ENCODE results near the gene CCDC148. TPM values are rescaled to one million over a fixed set of nuclear protein-coding genes. Genes with fewer than 3 reads are reported as not detected.

Gene CCDC148
- polyA plus RNA-seq, 2 donors: 0.13 to 0.29 TPM

DNA sequence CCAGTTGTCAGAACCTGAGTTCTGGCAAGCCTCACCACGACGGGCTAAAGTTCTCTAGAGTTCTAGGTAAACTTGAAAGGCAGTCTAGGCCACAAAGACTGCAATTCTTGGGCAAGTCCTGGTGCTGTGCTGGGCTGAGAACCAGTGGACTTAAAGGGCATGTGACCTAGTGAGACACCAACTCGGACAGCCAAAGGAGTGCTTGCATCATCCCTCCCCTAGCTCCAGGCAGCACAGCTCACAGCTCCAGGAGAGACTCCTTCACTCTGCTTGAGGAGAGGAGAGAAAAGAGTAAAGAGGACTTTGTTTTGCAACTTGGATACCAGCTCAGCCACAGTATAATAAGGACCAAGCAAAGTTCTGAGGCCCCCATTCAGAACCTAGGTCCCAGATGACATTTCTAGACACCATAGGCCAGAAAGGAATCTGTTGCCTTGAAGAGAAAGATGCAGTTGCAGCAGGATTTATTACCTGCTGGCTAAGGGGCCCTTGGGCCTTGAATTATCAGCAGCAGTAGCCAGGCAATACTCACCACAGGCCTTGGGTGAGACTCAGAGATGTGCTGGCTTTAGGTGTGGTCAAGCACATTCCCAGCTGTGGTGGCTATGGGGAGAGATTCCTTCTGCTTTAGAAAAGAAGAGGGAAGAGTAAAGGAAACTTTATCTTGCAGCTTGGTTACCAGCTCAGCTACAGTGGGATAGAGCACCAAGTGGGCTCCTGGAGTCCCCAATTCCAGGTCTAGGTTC is 303.1 kb downstream of the CCDC148 start:
- no peaks in the 10 kb centered on the region for H3K36me3 ChIP-seq (ENCODE audit: control insufficient read depth in 2 of 2, insufficient read depth in 2 of 2, low read length in 1 of 2)
- H3K4me3 ChIP-seq (ENCODE audit: low read depth in 1 of 2, low read length in 2 of 2): no peak overlapping the region
- H3K4me1 ChIP-seq (ENCODE audit: control insufficient read depth in 2 of 2, insufficient read depth in 2 of 2, low read length in 1 of 2): no peaks in the 10 kb centered on the region
- H3K27me3 ChIP-seq (ENCODE audit: control insufficient read depth in 1 of 2, insufficient read depth in 2 of 2, low read length in 2 of 2): no peaks in the 10 kb centered on the region
- peaks cover 0 to 6% of the 10 kb centered on the region in 2 donors for H3K9me3 ChIP-seq (ENCODE audit: control insufficient read depth in 2 of 2, insufficient read depth in 1 of 2, low read depth in 1 of 2, low read length in 1 of 2)
- WGBS, 2 donors: 79 to 88% methylated on average over 3 of the region's 3 CpGs
- H3K27ac ChIP-seq (ENCODE audit: low read depth in 2 of 2, low read length in 1 of 2): no peak overlapping the region

DNA sequence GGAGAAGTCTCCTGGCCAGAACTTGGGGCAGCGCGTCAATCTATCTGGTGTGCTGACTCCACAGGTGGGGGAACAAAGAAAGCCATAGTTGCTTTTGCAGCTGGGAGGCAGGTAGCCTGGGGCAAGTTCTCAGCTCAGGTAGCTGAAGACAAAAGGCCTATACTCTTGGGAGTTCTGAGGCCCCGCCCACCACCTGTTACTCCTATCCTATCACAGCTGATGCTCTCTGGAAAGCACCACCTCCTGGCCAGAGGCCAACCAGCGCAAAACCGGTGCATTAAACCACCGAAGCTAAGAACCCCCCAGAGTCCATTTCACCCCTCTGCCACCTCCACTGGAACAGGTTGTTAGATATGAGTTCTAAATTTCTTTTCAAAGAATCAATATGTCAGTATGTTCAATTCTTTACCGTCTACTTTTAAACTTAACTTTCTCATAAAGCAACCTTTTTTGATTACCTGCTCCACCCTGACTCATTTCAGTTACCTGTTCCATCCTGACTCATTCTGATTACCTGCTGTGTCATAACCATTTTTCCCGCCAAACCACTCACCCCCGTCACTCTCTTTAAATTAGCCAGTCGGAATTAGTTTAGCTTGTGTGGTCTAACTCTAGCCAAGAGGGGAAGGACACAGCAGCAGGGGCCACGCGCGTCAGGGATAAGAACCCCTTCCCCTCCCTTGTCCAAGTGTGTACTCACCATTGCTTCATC is 311.5 kb downstream of the CCDC148 start:
- Histone ChIP-seq H3K27me3 (ENCODE audit: control insufficient read depth in 1 of 2, insufficient read depth in 2 of 2, low read length in 2 of 2) (no peaks in the 10 kb centered on the region), H3K9me3 (ENCODE audit: control insufficient read depth in 2 of 2, insufficient read depth in 1 of 2, low read depth in 1 of 2, low read length in 1 of 2) (no peaks in the 10 kb centered on the region), H3K4me3 (ENCODE audit: low read depth in 1 of 2, low read length in 2 of 2) (no peak overlapping the region), H3K27ac (ENCODE audit: low read depth in 2 of 2, low read length in 1 of 2) (no peak overlapping the region), H3K4me1 (ENCODE audit: control insufficient read depth in 2 of 2, insufficient read depth in 2 of 2, low read length in 1 of 2) (no peaks in the 10 kb centered on the region), H3K36me3 (ENCODE audit: control insufficient read depth in 2 of 2, insufficient read depth in 2 of 2, low read length in 1 of 2) (no peaks in the 10 kb centered on the region)
- 90 to 91% methylated on average over 13 of the region's 13 CpGs for WGBS, 2 donors

DNA sequence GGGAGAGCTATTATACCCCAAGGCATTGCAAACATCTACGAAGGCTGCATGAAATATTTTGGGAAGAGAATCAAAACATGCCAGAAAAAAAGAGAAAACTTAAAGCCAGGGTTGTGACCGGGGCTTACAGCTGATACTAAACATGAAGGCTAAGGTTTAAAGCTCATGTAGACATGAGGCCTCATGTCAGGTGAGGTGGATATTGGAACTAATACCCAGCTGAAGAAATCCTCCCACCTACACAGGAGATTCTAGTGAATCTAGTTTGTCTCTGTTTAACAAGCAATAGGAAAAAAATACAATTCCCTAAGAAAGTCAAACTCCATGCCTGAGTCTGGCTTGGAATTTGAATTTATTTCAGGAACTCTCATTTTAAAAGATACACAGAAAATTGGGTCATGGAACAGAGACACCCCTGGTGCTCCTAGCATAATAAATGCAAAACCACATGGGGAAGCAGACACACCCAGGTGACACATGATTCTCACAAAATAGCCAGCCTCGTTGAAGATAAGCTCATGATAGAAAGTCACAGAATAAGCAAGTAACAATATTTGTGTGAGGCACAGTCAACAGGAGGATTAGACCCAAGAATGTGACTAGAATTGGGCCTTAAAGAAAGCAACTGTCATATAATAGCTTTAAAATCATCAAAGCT is 312.7 kb downstream of the CCDC148 start:
- Histone ChIP-seq H3K4me1 (ENCODE audit: control insufficient read depth in 2 of 2, insufficient read depth in 2 of 2, low read length in 1 of 2) (no peaks in the 10 kb centered on the region), H3K9me3 (ENCODE audit: control insufficient read depth in 2 of 2, insufficient read depth in 1 of 2, low read depth in 1 of 2, low read length in 1 of 2) (no peaks in the 10 kb centered on the region), H3K27ac (ENCODE audit: low read depth in 2 of 2, low read length in 1 of 2) (no peak overlapping the region), H3K27me3 (ENCODE audit: control insufficient read depth in 1 of 2, insufficient read depth in 2 of 2, low read length in 2 of 2) (no peaks in the 10 kb centered on the region), H3K4me3 (ENCODE audit: low read depth in 1 of 2, low read length in 2 of 2) (no peak overlapping the region), H3K36me3 (ENCODE audit: control insufficient read depth in 2 of 2, insufficient read depth in 2 of 2, low read length in 1 of 2) (no peaks in the 10 kb centered on the region)
- WGBS, 2 donors: 58 to 64% methylated on average over 3 of the region's 3 CpGs

DNA sequence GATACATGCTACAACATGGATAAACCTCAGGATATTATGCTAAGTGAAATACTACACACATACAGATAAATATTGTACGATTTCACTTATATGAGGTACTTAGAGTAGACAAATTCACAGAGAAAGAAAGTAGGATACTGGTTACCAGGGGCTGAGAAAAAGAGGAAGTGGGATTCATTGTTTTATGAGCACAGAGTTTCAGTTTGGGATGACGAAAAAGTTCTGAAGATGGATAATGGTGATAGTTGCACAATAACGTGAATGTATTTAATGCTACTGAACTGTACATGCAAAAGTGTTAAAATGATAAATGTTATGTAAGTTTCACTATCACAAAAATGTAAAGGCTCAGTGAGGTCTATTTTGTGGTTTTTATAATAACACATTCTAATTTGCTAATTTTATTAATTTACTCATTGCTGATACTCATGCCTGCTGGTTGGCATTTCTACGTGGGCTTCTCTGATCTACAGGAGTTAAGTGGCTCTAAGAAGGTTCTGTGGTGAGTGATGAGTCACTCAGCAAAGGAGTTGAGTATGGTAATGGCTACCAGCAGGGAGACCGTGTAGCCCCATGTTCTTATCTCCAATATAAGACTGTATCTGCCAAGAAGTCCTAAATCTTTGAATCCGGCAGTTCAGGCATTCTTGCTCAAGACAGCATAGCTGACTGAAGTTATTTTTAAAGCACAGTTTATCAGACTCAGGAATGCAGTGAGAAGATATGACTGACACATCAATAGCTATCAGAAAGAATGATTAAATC is 313.8 kb downstream of the CCDC148 start:
- no peaks in the 10 kb centered on the region for H3K4me1 ChIP-seq (ENCODE audit: control insufficient read depth in 2 of 2, insufficient read depth in 2 of 2, low read length in 1 of 2)
- H3K9me3 ChIP-seq (ENCODE audit: control insufficient read depth in 2 of 2, insufficient read depth in 1 of 2, low read depth in 1 of 2, low read length in 1 of 2): no peaks in the 10 kb centered on the region
- H3K36me3 ChIP-seq (ENCODE audit: control insufficient read depth in 2 of 2, insufficient read depth in 2 of 2, low read length in 1 of 2): no peaks in the 10 kb centered on the region
- H3K27me3 ChIP-seq (ENCODE audit: control insufficient read depth in 1 of 2, insufficient read depth in 2 of 2, low read length in 2 of 2): no peaks in the 10 kb centered on the region
- 71 to 79% methylated on average over 6 of the region's 6 CpGs for whole genome bisulfite sequencing, 2 donors
- H3K4me3 ChIP-seq (ENCODE audit: low read depth in 1 of 2, low read length in 2 of 2): no peak overlapping the region
- H3K27ac ChIP-seq (ENCODE audit: low read depth in 2 of 2, low read length in 1 of 2): no peak overlapping the region

DNA sequence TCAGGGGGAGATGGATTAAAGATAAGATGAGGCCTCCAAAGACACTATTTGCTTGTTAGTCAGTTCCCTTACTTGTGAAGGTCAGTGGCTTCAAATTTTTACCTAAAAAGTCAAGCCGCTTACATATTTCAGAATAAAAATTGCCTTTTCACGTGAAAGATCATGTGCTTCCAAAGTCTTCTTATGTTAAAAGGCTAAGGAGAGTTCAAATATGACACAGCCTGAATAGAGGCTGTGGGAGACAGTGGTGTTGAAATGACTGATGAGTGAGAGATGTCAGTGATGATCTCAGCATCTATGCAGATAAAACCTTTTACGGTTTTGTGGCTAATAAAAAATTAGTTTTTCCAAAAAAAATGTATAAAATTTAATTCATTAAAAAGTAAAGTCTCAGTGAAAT is 314.4 kb downstream of the CCDC148 start:
- H3K27me3 ChIP-seq (ENCODE audit: control insufficient read depth in 1 of 2, insufficient read depth in 2 of 2, low read length in 2 of 2): no peaks in the 10 kb centered on the region
- no peak overlapping the region for H3K27ac ChIP-seq (ENCODE audit: low read depth in 2 of 2, low read length in 1 of 2)
- WGBS, 2 donors: 92 to 94% methylated on average over 3 of the region's 3 CpGs
- H3K9me3 ChIP-seq (ENCODE audit: control insufficient read depth in 2 of 2, insufficient read depth in 1 of 2, low read depth in 1 of 2, low read length in 1 of 2): no peaks in the 10 kb centered on the region
- H3K4me3 ChIP-seq (ENCODE audit: low read depth in 1 of 2, low read length in 2 of 2): no peak overlapping the region
- no peaks in the 10 kb centered on the region for H3K4me1 ChIP-seq (ENCODE audit: control insufficient read depth in 2 of 2, insufficient read depth in 2 of 2, low read length in 1 of 2)
- no peaks in the 10 kb centered on the region for H3K36me3 ChIP-seq (ENCODE audit: control insufficient read depth in 2 of 2, insufficient read depth in 2 of 2, low read length in 1 of 2)

DNA sequence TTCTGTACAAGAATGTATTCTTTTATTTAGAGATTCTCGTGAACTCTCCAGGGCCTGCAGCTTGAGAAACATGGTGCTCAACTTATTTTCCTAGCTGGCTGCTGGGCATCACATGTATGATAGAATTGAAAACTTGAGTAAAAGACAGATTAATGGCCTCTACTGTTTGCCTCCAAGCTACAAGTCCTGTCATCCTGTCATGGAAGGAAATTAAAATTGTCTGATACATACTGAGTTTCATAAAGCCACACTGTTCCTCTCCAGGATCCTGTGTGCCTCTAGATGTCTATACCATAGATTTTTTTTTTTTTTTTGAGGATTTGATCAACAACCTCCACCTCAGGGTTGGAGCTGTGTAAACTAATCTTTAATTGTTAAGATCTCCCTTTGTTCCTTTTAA is 316.4 kb downstream of the CCDC148 start:
- Histone ChIP-seq H3K4me1 (ENCODE audit: control insufficient read depth in 2 of 2, insufficient read depth in 2 of 2, low read length in 1 of 2) (no peaks in the 10 kb centered on the region), H3K9me3 (ENCODE audit: control insufficient read depth in 2 of 2, insufficient read depth in 1 of 2, low read depth in 1 of 2, low read length in 1 of 2) (no peaks in the 10 kb centered on the region), H3K27me3 (ENCODE audit: control insufficient read depth in 1 of 2, insufficient read depth in 2 of 2, low read length in 2 of 2) (no peaks in the 10 kb centered on the region), H3K27ac (ENCODE audit: low read depth in 2 of 2, low read length in 1 of 2) (no peak overlapping the region), H3K4me3 (ENCODE audit: low read depth in 1 of 2, low read length in 2 of 2) (no peak overlapping the region), H3K36me3 (ENCODE audit: control insufficient read depth in 2 of 2, insufficient read depth in 2 of 2, low read length in 1 of 2) (no peaks in the 10 kb centered on the region)
- 82 to 97% methylated on average over 1 of the region's 1 CpG for WGBS, 2 donors

DNA sequence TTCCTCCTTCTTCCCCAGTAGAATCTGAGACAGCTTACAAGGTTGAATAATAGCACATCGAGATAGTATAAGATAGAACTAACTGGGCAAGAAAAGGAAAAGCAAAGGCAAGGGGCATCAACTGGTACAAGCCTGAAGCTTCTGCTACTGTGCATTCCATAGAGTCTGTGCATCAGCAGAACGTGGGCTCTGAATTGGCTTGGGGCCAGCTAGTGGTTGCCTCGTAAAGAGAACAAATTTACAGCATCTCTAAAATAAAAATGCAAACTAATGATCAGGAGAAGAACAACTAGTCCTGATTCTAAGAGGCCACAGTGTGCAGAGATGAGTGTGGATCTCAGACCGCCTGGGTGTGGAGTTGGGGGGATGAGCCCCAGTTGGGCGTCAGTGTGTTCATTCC is 318.3 kb downstream of the CCDC148 start:
- Histone ChIP-seq H3K27ac (ENCODE audit: low read depth in 2 of 2, low read length in 1 of 2) (no peak overlapping the region), H3K4me3 (ENCODE audit: low read depth in 1 of 2, low read length in 2 of 2) (no peak overlapping the region), H3K36me3 (ENCODE audit: control insufficient read depth in 2 of 2, insufficient read depth in 2 of 2, low read length in 1 of 2) (no peaks in the 10 kb centered on the region), H3K27me3 (ENCODE audit: control insufficient read depth in 1 of 2, insufficient read depth in 2 of 2, low read length in 2 of 2) (no peaks in the 10 kb centered on the region), H3K9me3 (ENCODE audit: control insufficient read depth in 2 of 2, insufficient read depth in 1 of 2, low read depth in 1 of 2, low read length in 1 of 2) (no peaks in the 10 kb centered on the region), H3K4me1 (ENCODE audit: control insufficient read depth in 2 of 2, insufficient read depth in 2 of 2, low read length in 1 of 2) (no peaks in the 10 kb centered on the region)
- WGBS, 2 donors: 54 to 65% methylated on average over 5 of the region's 5 CpGs

DNA sequence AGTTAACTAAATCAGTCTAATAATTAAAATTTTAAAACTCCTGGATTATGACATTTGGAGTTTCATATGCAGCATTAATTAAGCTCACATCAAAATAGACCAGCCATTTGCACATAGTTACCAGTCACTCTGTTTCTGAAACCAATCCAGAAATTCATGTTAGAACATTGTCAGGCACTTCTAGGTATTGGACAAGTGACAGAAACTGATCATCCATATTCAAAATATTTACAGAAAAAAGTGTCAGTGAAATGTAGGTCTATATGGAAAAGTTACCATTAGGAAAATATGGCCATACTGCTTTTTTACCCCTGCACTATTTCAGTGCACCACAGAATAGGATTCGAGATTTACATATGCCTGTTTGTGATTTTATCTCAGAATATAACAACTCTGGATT is 321.5 kb downstream of the CCDC148 start:
- Histone ChIP-seq H3K4me3 (ENCODE audit: low read depth in 1 of 2, low read length in 2 of 2) (no peak overlapping the region), H3K4me1 (ENCODE audit: control insufficient read depth in 2 of 2, insufficient read depth in 2 of 2, low read length in 1 of 2) (no peaks in the 10 kb centered on the region), H3K9me3 (ENCODE audit: control insufficient read depth in 2 of 2, insufficient read depth in 1 of 2, low read depth in 1 of 2, low read length in 1 of 2) (no peaks in the 10 kb centered on the region), H3K27ac (ENCODE audit: low read depth in 2 of 2, low read length in 1 of 2) (no peak overlapping the region), H3K36me3 (ENCODE audit: control insufficient read depth in 2 of 2, insufficient read depth in 2 of 2, low read length in 1 of 2) (no peaks in the 10 kb centered on the region), H3K27me3 (ENCODE audit: control insufficient read depth in 1 of 2, insufficient read depth in 2 of 2, low read length in 2 of 2) (no peaks in the 10 kb centered on the region)
- WGBS, 2 donors: 49 to 57% methylated on average over 1 of the region's 1 CpG

DNA sequence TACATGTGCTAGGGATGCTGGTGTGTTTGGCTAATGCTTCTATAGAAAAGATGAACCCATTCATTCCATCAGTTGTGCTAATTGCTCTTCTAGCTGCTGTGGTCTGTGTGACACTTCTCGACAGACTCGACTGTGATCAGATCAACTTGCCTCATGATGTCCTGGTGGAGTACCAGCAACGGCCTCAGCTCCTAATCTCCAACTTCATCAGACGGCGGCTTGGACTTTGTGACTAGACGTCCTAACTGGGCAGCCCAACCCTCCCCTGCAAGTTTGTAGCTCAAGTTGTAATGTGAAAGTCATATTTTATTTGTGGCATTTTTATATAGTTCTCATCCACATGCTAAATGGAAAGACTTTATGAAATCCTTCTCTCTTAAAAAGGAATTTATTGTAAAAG is 321.9 kb downstream of the CCDC148 start:
- Histone ChIP-seq H3K36me3 (ENCODE audit: control insufficient read depth in 2 of 2, insufficient read depth in 2 of 2, low read length in 1 of 2) (no peaks in the 10 kb centered on the region), H3K4me3 (ENCODE audit: low read depth in 1 of 2, low read length in 2 of 2) (no peak overlapping the region), H3K27me3 (ENCODE audit: control insufficient read depth in 1 of 2, insufficient read depth in 2 of 2, low read length in 2 of 2) (no peaks in the 10 kb centered on the region), H3K9me3 (ENCODE audit: control insufficient read depth in 2 of 2, insufficient read depth in 1 of 2, low read depth in 1 of 2, low read length in 1 of 2) (no peaks in the 10 kb centered on the region), H3K27ac (ENCODE audit: low read depth in 2 of 2, low read length in 1 of 2) (no peak overlapping the region), H3K4me1 (ENCODE audit: control insufficient read depth in 2 of 2, insufficient read depth in 2 of 2, low read length in 1 of 2) (no peaks in the 10 kb centered on the region)
- WGBS, 2 donors: 69 to 86% methylated on average over 6 of the region's 6 CpGs
